SIG-M5 treated with dmso at 0.1 percent for 504 hours (cell line): ENCODE results near the gene FNIP1.
"Not testable (repeated sequence)": the region's sequence is repeated elsewhere in the genome, so short reads cannot be mapped to it uniquely, and the experiment has no call there.

Experiments used
- DNase-seq: peaks from one replicate; lab custom pipeline; 2025; ENCODE audit not compliant: unreplicated experiment; lab: John Stamatoyannopoulos, UW

The FNIP1 gene

DNA sequence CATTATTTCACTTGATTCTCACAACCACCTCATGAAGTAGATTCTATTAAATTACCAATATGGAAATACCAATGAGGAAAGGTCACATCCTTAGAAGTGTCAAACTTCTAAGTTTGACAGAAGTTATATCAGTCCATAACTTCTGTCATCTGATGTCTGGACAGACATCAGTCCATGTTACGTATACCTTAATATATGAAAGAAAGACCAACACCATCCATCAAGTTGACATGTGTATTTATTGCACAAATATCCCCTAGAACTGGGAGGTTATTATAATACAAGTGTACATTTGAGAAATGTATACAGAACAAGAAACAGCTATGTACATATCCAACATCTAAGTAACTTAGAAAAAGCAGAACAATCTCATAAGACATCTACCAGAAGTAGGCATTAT lies 155.3 kb downstream of the FNIP1 start:
- no peak for DNase-seq

DNA sequence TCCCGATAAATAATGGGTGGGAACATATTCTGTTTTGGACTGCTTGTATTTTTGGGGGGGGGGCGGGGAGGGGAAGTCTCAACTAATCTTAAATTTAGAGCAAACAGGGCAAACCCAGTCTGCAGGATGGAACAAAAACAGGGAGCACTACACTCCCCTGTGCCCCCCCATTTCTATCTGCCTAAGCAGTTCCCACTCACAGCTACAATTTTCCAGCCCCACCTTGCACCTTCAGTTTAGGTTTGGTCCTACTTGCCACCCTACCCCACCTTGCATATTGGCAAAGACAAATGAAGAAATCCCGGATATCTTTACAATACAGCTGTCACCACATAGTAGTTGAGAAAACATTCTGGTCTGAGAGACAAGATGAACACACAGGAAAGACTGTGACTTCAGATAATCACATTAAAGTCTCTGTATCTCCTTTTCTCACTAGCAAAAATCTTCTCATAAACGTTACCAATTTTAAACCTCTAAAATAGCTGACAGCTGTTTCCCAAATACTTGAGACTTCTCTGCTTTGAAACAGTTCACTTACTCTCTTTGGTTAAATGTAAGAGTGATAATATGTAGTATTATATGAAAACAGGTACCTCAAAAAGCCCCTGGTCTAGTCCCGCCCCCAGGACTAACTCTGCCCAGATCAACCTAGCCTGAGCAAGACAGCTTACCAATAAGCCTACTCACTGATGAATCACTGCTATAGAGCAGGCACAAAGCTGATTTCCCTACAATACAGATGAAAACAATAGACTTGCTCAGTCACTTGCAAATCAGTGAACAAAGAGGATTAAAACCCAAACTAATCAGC lies 156.6 kb downstream of the FNIP1 start:
- no peak for DNase-seq

DNA sequence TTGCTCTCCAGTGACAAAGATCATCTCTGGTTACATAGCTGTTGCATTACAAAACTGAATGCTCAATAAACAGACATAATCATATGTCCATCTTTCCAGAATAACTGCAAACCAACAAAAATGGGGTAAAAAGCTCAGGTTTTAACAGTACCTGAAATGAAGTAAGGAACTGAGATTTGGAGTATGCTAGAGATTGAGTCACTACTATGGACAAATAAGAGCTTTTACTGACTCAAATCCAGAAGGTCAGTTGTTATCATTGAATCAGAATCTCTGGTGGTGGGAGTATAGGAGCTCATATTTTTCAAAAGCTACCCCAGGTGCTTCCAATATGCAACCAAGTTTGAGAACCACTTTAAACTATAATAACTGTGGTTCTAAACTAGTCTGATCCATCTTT lies 157.7 kb downstream of the FNIP1 start:
- DNase-seq: no peak

DNA sequence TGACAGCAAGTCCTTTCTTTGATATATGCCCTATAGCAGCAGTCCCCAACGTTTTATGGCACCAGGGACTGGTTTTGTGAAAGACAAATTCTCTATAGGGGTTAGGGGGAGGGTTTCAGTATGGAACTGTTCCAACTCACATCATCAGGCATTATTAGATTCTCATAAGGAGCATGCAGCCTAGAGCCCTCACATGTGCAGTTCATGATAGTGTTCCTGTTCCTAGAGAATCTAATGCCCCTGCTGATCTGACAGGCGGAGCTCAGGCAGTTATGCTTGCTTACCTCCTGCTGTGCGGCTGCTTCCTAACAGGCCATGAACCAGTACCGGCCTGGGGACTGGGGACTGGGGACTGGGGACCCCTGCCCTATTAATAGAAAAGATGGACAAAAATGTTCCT lies 159.1 kb downstream of the FNIP1 start:
- no peak for DNase-seq

DNA sequence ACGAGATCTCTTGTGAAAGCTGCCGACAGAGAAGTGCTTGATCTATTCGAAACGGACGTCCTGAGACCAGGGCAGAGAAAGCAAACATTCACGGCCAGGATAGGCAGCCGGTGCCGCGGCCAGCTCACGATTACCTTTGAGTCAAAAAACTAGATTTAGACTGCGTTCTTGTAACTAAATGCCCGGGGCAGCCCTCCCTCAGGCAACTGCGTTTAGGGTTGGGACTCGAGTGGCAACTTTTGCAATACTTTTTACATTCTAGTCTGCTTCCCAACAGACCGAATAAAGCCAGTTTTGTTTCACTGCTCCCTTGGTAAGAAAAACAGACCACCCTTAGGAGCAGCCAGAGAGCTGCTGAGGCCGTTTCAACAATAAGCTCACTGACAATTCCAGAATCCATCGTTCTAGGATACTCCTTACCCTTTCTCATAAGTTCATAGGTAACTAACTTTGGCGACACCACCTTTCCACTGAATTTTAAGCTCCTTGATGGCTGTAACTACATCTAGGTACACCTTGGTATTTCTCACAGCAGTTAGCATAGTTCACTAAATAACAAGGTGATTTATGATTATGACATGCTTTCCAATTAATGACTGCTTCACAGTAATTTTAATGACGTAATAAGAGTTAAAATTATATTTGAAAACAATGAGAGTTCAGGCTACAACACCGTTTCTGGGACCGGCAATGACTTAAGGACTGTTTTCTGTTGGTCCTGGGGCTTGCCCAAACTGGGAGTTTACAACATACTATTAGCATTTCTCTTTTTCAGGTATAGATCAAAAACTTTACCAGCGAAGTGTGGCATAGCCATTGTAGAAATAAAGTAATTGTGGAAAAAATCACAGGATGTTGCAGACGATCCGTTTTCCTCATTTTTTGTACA lies 160.9 kb downstream of the FNIP1 start:
- DNase-seq: peak; percentile 76

DNA sequence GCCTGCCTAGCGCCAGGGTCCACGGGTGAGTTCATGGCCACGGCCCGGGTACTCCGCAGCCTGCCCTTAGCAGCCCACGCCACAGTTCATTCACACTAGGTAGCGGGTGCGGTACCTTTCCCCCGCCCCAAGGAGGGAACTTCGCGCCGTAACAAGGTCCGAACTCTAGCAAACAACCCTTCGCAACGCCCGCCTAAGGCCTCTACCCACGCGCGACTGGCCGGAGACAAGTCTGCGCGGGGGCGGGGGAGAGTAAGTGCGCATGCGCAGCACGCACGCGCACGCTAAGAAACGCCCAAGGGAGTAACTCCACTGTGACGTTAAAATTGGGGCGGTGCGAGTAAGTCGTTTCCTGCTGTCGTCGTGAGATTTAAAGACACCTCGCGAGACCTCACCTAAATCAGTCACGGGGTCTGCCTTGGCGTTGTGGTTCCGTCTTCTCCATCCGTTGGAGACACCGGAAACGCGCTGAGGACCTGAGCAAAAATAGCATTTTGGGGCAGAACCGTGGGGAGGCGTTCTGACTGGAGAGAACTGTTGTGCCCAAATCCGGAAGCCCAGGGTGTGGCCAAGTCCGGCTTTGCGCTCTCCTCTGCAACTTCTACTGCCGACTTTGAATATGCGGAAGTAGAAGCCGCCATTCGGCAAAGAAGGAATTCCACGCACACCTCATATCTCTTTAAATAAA lies 161.7 kb downstream of the FNIP1 start, which contains the start of gene RAPGEF6:
Gene RAPGEF6 (minus strand): TSS at position 234 of the 688 bp plus-strand sequence. CDS start 199 bp downstream, at position 35.
- DNase-seq: peak; percentile 100

DNA sequence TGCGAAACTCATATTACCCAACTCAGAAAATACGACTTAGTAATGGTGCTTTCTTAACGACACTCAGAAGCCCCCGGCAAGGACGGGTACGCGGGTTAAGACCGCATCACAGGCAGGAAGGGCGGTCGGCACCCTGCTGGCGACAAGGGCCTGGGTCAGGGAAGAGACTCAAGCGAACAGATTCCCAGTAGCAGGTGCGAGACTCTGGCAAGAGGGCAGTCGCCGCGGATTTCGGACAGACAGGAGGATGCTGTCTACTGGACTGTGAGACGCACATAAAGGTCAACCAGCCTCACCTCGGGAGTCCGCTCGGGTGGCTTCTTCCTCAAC lies 162.2 kb downstream of the FNIP1 start:
- peak; percentile 73 for DNase-seq

DNA sequence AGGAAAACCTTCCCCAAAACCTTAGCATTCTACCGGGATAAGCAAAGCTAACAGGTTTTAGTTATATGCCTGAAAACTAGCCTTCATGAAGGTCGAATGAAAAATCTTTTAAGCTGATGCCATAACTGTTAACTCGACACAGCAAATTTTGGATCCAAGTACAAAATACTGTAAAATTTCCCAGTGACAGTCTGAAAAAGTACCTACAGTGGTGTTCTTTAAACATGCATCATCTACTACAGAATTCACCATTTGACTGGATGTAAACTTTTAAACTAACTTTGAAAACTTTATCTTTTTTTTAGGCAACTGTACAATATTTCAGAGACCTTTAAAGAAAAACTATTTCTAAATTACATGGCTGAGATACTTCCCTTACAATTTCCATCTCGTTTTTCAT lies 162.6 kb downstream of the FNIP1 start:
- no peak for DNase-seq

DNA sequence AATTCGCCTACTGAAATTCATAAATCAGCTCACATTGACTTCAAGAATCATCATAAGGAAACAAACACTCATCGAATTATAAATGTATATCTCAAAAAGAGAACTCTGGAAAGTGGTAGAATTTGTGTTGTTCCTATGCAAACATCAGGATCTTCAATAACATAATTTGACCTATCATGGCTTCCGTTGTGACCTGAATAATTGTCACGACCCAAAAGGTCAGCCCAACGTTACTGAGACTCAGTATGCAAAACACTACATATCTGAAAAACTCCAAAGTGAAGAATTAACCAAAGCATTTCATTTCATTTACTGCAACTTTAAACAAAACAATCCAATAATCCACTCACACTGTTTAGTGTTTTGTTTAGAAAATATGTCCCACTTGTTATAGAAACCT lies 163.0 kb downstream of the FNIP1 start:
- DNase-seq: no peak

DNA sequence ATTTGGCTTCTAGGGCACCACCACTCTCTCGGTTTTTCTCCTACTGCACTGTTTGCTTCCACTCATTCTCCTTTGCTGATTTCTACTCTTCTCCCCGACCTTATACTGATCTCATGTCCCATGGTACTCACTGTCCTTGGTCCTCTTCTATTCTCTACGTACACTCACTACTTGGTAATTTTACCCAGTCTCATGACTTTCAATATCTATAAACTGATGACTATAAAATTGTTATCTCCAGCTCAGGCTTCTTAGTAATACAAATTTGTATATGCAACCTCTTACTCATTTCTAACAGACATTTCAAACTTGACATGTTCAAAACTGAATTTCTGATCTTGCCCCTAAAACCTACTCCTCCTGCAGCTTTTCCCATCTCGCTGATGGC lies 165.9 kb downstream of the FNIP1 start:
- DNase-seq: no peak

DNA sequence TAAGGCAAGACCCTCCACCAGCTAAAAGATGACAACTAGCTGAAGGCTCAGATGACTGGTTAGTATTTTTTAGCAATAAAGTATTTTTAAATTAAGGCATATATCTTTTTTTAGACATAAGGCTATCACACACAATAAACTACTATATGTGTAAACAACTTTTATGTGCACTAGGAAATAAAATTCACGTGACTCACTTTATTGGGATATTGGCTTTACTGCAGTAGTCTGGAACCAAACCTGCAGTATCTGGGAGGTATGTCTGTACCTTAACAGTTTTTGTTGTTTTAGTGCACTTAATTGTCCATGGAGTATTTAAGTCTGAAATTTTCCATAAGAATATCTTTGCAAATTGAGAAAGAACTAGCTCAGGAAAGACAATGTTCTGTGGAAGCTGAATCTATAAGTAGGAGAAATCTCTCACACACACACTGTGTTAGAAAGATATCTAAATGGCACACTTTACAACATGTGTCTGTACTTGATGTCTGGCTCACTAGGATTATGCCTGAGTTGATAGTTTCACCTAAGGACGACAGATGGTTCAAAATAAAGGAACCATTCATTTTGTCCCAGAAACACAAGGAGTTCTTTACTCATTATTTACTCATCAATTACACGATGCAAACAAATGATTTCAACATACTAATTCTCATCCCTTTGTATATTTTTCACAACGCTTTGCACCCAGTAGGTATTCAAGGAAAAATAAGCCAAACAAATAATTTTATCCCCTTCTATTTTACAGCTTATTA lies 166.4 kb downstream of the FNIP1 start:
- DNase-seq: no peak

DNA sequence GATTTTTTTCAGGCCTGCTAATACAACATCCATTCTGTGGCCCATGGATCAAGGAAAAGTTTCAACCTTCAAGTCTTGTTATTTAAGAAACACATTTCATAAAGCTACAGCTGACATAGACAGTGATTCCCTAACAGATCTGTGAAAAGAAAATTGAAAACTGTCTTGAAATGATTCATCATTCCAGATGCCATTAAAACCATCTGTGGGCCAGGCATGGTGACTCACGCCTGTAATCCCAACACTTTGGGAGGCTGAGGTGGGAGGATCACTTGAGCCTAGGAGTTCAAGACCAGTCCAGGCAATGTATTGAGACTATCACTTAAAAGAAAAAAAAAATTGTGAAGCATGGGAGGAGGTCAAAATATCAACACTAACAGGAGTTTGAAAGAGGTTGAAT lies 167.8 kb downstream of the FNIP1 start:
- DNase-seq: no peak

DNA sequence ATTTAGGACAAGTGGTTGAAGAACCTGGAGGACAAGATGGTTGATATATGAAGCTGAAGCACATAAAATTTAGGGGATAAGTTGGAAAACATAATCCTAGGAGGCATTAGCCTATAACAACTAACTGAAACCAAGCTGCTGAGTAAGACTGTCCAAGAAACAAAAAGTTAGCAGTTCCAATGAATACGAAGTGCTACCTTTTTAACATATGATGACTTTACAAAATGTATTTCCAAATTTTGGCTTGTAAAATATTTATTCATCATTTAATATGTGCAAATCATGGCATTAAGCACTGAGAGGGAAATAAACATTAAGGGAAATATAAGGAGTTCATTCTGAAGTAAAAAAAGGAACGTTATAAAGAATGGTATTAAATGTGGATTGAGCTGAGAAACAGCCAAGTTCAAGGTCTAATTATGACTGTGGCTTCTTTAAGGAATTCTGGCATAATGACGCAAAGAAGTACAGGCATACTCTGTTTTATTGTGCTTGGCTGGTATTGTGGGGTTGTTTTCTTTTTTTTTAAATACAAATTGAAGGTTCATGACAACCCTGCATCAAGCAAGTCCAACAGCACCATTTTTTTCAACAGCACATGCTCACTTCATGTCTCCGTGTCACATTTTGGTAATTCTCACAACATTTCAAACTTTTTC lies 169.5 kb downstream of the FNIP1 start:
- DNase-seq: no peak

DNA sequence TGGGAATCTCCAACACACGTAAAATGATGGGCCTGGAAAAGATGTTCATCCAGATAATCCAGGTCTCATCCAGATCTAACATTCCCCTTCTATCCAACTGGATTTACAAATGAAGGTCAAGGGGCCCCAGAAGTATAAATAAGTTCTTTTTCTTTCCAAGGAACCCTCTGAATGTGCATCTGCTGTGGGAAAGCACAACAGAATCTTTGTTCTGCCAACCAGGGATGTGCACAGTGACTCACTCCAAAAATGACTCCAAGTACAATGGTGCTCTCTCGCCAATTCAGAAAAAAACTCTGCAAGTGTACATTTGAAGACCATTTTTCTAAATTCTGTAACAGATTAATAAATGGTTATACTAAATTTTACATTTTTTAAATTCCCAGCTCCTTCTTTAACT lies 174.2 kb downstream of the FNIP1 start:
- no peak for DNase-seq

DNA sequence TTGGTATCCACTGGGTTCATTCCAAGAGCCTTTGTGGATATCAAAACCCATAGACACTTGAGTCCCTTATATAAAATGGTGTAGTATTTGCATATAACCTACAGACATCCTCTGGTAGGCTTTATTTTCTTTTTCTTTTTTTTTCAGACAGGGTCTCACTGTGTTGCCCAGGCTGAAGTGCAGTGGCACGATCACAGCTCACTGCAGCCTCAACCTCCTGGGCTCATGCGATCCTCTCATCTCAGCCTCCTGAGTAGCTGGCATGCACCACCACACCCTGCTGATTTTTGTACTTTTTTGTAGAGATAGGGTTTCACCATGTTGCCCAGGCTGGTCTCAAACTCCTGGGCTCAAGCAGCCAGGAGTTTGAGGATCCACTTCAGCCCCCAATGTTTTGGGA lies 175.7 kb downstream of the FNIP1 start:
- not testable (repeated sequence) for DNase-seq

DNA sequence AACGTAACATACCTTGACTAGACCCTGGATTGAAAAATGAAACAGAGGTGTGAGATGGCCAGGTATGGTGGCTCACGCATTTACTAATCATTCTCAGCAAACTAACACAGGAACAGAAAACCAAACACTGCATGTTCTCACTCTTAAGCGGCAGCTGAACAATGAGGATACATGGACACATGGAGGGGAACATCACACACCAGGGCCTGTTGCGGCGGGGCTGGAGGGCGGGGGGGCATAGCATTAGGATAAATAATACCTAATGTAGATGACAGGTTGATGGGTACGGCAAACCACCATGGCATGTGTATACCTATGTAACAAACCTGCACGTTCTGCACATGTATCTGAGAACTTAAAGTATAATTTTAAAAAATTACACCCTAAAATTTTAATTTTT lies 177.7 kb downstream of the FNIP1 start:
- no peak for DNase-seq

DNA sequence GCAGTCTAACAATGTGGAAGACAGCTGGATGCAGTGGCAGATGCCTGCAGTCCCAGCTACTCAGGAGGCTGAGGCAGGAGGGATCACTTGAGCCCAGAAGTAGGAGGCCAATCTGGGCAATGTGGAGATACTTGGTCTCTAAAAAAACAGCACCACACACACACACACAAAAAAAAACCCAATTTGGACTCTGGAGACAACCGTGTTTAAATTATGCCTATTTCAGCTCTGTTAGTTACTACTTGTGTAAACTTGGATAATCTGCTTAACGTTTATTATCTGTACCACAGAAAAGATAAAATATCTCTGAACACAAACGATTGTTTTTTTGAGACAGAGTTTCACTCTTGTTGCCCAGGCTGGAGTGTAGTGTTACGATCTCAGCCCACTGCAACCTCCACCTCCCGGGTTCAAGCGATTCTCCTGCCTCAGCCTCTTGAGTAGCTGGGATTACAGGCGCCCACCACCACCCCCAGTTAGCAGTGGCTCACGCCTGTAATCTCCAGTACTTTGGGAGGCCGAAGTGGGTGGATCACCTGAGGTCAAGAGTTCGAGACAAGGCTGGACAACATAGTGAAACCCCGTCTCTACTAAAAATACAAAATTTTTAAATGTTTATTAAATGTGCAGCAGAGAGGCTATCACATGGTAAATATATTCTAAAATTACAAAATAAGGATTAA lies 179.5 kb downstream of the FNIP1 start:
- DNase-seq: no peak

DNA sequence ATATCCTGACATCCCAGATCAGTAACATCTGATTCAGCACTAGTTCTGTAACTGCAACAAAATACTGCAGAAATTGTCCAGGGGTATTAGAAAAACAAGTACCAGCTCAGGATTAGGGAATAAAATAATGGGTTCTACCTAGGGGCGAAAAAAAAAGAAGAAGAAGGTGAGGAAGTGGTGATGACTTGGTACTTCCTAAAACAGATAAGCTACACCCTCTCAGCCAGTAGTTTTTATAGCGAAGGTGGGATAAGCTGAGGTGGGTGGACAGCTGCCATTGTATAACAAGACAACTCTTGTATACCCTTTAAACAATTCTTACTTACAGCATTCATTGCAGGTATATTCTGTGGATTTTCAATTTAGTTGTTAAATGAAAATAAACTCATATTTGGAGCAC lies 180.9 kb downstream of the FNIP1 start:
- DNase-seq: no peak

DNA sequence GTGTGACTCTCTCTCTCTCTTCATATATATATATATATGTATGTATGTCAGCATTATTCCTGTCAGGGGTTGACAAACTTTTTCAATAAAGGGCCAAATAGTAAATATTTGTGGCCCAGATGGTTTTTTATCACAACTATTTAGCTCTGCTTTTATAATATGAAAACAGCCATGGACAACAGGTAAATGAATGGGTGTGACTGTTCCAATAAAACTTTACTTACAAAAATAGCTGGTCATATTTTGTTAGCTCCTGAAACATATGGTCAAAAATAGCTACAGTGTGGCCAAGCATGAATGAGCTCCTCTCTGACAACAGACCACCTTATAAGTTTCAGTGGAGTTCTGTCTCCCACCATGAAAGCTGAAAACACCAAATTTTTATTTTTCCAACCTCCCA lies 183.4 kb downstream of the FNIP1 start:
- DNase-seq: no peak

DNA sequence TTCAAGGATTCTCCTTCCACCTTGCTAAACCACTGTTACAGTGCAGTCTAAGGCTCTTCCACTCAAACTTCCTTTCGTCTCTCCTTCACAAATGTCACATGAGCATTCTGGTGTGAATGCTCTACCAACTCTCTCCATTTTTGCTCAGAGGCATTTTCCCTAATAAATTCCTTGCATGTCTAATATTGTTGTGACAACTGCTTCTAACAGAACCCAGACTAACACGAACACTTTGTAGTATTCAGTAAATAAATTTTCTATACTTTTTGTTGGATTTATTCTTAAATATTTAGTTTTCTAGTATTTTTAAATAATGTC lies 185.8 kb downstream of the FNIP1 start:
- DNase-seq: no peak
